ENCODE results near the gene FETUB.
"Not testable (repeated sequence)": the region's sequence is repeated elsewhere in the genome, so short reads cannot be mapped to it uniquely, and the experiment has no call there.

FETUB gene

DNA sequence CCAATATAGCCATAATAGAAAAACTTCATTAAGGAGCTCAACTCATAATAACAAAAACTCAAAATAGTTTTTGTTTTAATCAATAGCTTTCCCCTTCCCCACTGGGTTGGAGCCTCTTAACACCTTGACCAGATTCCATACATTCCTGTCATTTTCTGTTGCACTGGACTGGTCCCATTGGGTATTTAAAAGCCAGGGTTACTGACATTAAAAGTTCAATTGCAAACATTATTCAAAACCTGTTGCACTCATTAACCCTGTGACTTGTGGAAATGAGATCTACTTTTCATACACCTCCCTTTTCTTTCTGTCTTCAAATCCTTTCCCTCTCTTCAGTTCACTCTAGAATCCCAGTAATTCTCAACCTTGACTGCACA, 23.9 kb downstream of the FETUB start:
- intact Hi-C loops (cut with DNase I), result no loop called here
- DNase-seq, result no peak

DNA sequence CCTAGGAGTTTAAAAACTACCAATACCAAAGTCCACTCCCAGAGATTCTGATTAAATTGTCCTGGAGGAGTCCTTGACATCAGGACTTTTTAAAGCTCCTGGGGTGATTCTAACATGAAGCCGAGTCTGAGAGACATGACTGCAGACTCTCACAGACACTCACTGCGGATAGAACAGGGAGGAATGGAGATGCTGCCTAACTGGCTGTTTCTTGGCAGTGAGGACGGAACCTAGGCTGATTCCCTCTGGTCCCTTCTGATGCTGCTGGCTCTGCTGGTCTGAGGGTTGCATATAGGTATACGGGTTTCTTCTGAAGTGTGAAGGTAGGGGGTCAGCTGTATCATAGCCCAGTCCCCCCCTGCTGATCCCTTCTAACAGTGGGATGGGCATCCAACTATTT, 24.3 kb downstream of the FETUB start:
- intact Hi-C loops (cut with DNase I), result no loop called here
- no peak for DNase-seq

- DNase-seq, result no peak
- intact Hi-C loops (cut with DNase I), result no loop called here
Measured at GRCh38 chr3:186665625-186666188, 25.5 kb downstream of the FETUB start, which contains the start of gene HRG. Gene HRG (plus strand): TSS chr3:186666014. CDS start chr3:186666032, 18 bp downstream.

DNA sequence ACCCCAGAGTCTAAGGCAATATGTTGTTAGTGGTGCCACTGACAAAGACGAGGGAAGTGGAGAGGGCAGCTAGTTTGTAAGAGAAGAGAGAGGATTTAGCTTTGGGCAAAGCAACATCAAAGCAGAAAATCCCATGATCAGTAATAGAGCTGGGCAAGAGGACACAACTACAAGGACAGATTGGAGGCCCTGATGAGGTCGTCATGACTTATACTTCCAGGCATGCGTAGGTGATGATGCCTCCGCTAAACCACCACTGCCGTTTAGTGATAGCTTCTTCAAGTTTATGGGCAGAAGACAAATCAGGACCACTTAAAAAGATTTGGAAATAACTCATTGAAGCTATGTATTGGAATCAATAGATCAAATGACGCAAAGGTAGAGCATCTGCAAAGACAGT, 28.2 kb downstream of the FETUB start:
- DNase-seq, result no peak
- intact Hi-C loops (cut with DNase I), result no loop called here

GRCh38 chr3:186669378-186670084, 29.3 kb downstream of the FETUB start:
- intact Hi-C loops (cut with DNase I), result no loop called here
- no peak for DNase-seq

DNA sequence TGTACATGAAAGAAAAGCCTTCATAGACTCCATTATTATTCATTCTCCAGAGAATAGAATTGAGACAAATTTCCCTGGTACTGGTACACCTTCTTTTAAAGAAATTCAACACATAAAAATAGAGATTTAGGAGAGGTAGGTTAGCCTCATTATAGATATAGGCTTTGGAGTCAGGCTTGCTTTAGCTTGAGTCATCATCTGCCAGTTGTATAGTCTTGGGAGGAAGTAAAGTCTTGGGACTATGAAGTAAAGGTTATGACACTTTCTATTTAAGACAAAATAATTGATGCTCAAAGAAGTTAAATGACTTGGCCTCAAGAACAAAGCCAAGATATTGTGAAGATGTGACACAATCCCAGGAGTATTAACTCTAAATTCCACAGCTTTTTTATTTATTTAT, 30.0 kb downstream of the FETUB start:
- intact Hi-C loops (cut with DNase I), result no loop called here
- DNase-seq, result no peak

GRCh38 chr3:186671051-186671450, 30.9 kb downstream of the FETUB start:
- no peak for DNase-seq
- intact Hi-C loops (cut with DNase I), result no loop called here

DNA sequence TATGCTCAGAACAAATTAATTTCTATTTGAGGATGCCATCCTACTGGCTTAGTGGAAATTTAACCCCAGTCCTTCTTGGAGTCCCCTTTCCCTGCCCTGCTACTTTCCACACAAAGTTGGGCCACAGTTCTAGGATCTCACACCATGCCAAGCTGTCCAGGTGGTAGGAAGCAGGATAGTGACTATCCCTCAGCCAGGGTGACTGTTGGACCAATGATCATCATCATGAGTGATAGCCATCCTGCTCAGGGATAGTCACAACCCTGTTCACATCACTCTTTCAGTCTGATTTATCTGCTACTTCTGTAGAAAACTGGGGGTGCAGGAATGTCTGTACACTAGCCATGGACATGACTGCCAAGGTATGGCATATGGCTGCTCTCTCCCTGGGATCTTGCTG, 38.4 kb downstream of the FETUB start:
- intact Hi-C loops (cut with DNase I), result no loop called here
- no peak for DNase-seq

- intact Hi-C loops (cut with DNase I), result no loop called here
- DNase-seq, result no peak
Measured at GRCh38 chr3:186679151-186679550, 39.0 kb downstream of the FETUB start.

DNA sequence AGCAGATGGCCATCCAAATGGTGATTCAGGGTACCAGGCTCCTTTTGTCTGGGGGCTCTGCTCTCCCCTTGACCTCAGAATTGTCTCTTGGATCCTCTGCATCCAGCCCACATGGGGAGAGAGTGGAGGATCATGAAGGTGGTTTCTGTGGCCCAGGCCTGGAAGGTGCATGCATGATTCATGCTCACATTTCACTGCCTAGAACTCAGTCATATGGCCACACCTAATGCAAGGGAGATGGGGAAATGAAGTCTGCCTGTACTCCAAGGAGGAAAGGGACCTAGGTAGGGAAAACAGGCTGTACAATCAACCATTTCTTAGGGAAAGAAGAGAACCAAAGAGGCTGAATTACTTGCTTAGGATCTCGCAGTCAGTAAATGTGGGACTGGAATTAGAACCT, 40.7 kb downstream of the FETUB start:
- DNase-seq, result no peak
- intact Hi-C loops (cut with DNase I), result no loop called here

- intact Hi-C loops (cut with DNase I), result no loop called here
Measured at GRCh38 chr3:186682812-186683211, 42.6 kb downstream of the FETUB start.

GRCh38 chr3:186683979-186684378, 43.8 kb downstream of the FETUB start:
- intact Hi-C loops (cut with DNase I), result no loop called here

More at GRCh38 chr3:186682812-186683211, 42.6 kb downstream of the FETUB start:
- no peak for DNase-seq

GRCh38 chr3:186686475-186686874, 46.3 kb downstream of the FETUB start:
- DNase-seq; intact Hi-C loops (cut with DNase I): not testable (repeated sequence)

More at GRCh38 chr3:186683979-186684378, 43.8 kb downstream of the FETUB start:
- DNase-seq, result no peak

- DNase-seq, result no peak
- intact Hi-C loops (cut with DNase I), result no loop called here
Measured at GRCh38 chr3:186687120-186687651, 47.0 kb downstream of the FETUB start.

GRCh38 chr3:186690304-186690703, 50.1 kb downstream of the FETUB start:
- intact Hi-C loops (cut with DNase I); DNase-seq: not testable (repeated sequence)

DNA sequence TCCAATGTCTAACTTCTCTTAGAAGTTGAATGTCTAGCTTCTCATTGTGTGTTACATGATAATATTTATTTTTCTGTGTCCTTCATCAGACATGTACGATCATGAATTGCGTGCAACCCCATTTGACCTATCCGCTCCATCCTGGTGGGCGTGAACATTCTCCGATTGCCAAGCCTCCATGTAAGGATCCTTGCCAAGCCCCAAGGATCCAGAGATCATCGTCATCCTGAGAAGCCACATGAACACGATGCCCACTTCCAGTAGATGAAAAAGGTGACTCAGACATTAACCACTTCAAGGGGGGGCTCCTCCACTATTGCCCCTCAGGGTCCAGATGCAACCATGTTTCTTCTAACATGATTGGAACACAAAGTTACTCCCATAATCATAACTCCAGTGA, 51.5 kb downstream of the FETUB start:
- DNase-seq, result no peak
- intact Hi-C loops (cut with DNase I), result no loop called here

DNA sequence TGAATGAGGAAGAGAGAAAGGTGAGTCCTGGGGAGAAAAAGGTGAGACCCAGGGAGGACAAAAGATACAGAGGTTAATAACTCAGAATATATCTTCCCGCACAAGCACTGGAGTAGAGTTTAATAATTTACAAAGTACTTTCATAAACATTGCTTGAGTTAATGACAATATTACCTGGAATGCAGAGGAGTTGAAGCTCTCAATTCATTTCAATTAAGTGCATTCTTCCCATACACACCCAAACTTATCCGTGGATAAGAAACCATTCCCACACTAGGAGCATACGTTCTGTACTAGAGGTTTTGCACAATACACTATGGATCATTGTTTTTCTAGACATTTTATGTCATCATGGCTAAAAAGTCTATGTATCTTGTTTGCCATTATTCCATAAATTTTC, 53.6 kb downstream of the FETUB start:
- DNase-seq, result no peak
- intact Hi-C loops (cut with DNase I), result no loop called here

DNA sequence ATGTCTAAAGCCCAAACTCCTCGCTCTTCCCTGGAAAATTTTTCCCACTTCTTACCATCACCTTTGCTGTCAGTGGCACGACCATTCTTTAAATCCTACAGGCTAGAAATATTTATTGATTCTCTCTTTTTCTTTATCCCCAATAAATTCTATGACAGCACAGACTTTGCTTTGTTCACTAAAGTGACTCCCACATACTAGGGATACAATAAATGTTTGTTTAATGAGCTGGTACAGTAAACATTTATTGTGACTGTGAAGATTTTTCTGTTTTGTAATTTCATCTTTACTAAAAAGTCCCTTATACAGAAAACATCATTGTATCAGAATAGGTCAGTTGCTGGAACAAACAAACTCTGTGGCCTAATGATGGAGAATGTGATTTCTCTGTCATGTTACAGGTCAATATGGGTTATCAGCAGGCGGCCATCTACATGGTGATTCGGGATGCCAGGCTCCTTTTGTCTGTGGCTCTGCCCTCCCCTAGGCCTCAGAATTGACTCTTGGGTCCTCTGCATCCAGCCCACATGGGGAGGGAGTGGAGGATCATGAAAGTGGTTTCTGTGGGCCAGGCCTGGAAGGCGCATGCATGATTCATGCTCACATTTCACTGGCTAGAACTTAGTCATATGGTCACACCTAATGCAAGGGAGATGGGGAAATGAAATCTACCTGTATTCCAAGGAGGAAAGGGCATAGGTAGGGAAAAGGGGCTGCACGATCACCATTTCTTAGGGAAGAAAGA, 54.3 kb downstream of the FETUB start:
- no peak for DNase-seq
- intact Hi-C loops (cut with DNase I), result no loop called here

DNA sequence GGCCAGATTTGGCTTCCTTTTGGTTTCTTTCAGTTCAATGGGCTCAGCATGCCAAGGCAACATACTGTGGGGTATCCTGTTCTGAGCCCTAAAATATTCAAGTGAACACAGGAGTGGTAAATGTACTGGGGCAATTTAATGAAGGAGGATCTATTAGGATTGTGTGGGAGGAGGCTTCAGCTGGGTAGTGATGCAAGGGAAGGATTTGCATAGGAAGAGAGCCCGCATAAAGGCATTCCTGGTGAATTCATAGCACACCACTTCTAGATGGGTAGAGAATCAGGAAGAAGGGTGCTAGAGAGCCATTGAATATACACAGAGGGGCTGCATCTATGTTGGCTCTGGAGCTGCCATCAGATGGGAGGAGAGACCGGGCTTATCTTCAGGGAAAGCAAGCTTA, 56.3 kb downstream of the FETUB start:
- intact Hi-C loops (cut with DNase I), result no loop called here
- DNase-seq, result no peak

GRCh38 chr3:186697510-186697909, 57.3 kb downstream of the FETUB start:
- DNase-seq, result no peak
- intact Hi-C loops (cut with DNase I), result no loop called here

Measured in head of caudate nucleus (tissue), 42 donors.